Effector CD4-positive, alpha-beta T cell (primary cell): ENCODE data around the gene FGFR4.

Experiments used
- DNase-seq: peaks from one replicate; pipeline ENCODE4 v3.0.0-alpha.2; 2020

Gene FGFR4

GRCh38 chr5:177103523-177104253 lies 17.0 kb downstream of the FGFR4 start:
- no peak for DNase-seq

- no peak for DNase-seq
These were observed 19.2 kb downstream of the FGFR4 start for GRCh38 chr5:177105691-177106476.

- DNase-seq = no peak
These were observed 20.4 kb downstream of the FGFR4 start for GRCh38 chr5:177107159-177107558.

- no peak for DNase-seq
These were observed 23.1 kb downstream of the FGFR4 start for GRCh38 chr5:177109810-177110209.

- DNase-seq = peak; percentile 55
These were observed 25.1 kb downstream of the FGFR4 start for GRCh38 chr5:177111720-177112394.

GRCh38 chr5:177112589-177113220 lies 26.0 kb downstream of the FGFR4 start:
- no peak for DNase-seq

GRCh38 chr5:177113566-177114424 lies 27.1 kb downstream of the FGFR4 start:
- DNase-seq = peak; percentile 70

GRCh38 chr5:177116631-177117373 lies 30.1 kb downstream of the FGFR4 start:
- DNase-seq = peak; percentile 72

GRCh38 chr5:177117441-177118045 lies 30.8 kb downstream of the FGFR4 start:
- no peak for DNase-seq

GRCh38 chr5:177122566-177122965 lies 35.9 kb downstream of the FGFR4 start:
- DNase-seq = no peak

- no peak for DNase-seq
These were observed 37.2 kb downstream of the FGFR4 start for GRCh38 chr5:177123789-177124485.

GRCh38 chr5:177124486-177124991 lies 37.8 kb downstream of the FGFR4 start:
- no peak for DNase-seq

- DNase-seq = no peak
These were observed 40.1 kb downstream of the FGFR4 start for GRCh38 chr5:177126771-177127170.

- DNase-seq = no peak
These were observed 41.9 kb downstream of the FGFR4 start for GRCh38 chr5:177128551-177128981.

GRCh38 chr5:177130211-177131018 lies 43.7 kb downstream of the FGFR4 start:
- no peak for DNase-seq

- no peak for DNase-seq
These were observed 44.3 kb downstream of the FGFR4 start for GRCh38 chr5:177131019-177131320.

- DNase-seq = no peak
These were observed 44.8 kb downstream of the FGFR4 start for GRCh38 chr5:177131352-177132135.
